ENCODE data around the gene LIMK1.
"Not testable (repeated sequence)": the region's sequence is repeated elsewhere in the genome, so short reads cannot be mapped to it uniquely, and the experiment has no call there.

LIMK1 gene

GRCh38 chr7:74083117-74083876, at the start of gene LIMK1:
LIMK1 (plus strand) TSS chr7:74083804; CDS start chr7:74083991, 187 bp downstream.
- Mint-ChIP-seq H3K9me3 (no peaks in the 10 kb centered on the region), H3K36me3 (ENCODE audit: low read depth) (peaks cover 7% of the 10 kb centered on the region), H3K27ac (peak within 1 kb of the TSS; percentile 86), H3K4me3 (peak within 1 kb of the TSS; percentile 85), H3K27me3 (ENCODE audit: low read depth) (no peaks in the 10 kb centered on the region), H3K4me1 (ENCODE audit: low read depth) (peaks cover 7% of the 10 kb centered on the region)
- peak; percentile 81 for DNase-seq (ENCODE audit: low spot score)

GRCh38 chr7:74037609-74038008, 46.0 kb upstream of the LIMK1 start:
- no peaks in the 10 kb centered on the region for H3K27me3 Mint-ChIP-seq (ENCODE audit: low read depth)
- no peak for DNase-seq (ENCODE audit: low spot score)
- H3K27ac Mint-ChIP-seq: no peak overlapping the region

GRCh38 chr7:74038194-74038961, 45.2 kb upstream of the LIMK1 start:
- H3K4me3 Mint-ChIP-seq: no peak overlapping the region
- no peak for DNase-seq (ENCODE audit: low spot score)
- H3K27ac Mint-ChIP-seq: no peak overlapping the region
- H3K4me1 Mint-ChIP-seq (ENCODE audit: low read depth): no peaks in the 10 kb centered on the region
- H3K36me3 Mint-ChIP-seq (ENCODE audit: low read depth): no peaks in the 10 kb centered on the region
- H3K9me3 Mint-ChIP-seq: no peaks in the 10 kb centered on the region
- H3K27me3 Mint-ChIP-seq (ENCODE audit: low read depth): no peaks in the 10 kb centered on the region

More at GRCh38 chr7:74037609-74038008, 46.0 kb upstream of the LIMK1 start:
- Mint-ChIP-seq H3K36me3 (ENCODE audit: low read depth) (no peaks in the 10 kb centered on the region), H3K9me3 (no peaks in the 10 kb centered on the region), H3K4me3 (no peak overlapping the region), H3K4me1 (ENCODE audit: low read depth) (no peaks in the 10 kb centered on the region)

GRCh38 chr7:74039337-74039736, 44.3 kb upstream of the LIMK1 start:
- Mint-ChIP-seq H3K9me3 (no peaks in the 10 kb centered on the region), H3K27me3 (ENCODE audit: low read depth) (no peaks in the 10 kb centered on the region), H3K36me3 (ENCODE audit: low read depth) (no peaks in the 10 kb centered on the region), H3K4me1 (ENCODE audit: low read depth) (no peaks in the 10 kb centered on the region), H3K27ac (no peak overlapping the region), H3K4me3 (no peak overlapping the region)
- no peak for DNase-seq (ENCODE audit: low spot score)

- no peaks in the 10 kb centered on the region for H3K27me3 Mint-ChIP-seq (ENCODE audit: low read depth)
- H3K4me1 Mint-ChIP-seq (ENCODE audit: low read depth): no peaks in the 10 kb centered on the region
- H3K9me3 Mint-ChIP-seq: no peaks in the 10 kb centered on the region
- no peaks in the 10 kb centered on the region for H3K36me3 Mint-ChIP-seq (ENCODE audit: low read depth)
- no peak overlapping the region for H3K27ac Mint-ChIP-seq
- DNase-seq (ENCODE audit: low spot score): no peak
- no peak overlapping the region for H3K4me3 Mint-ChIP-seq
Measured at GRCh38 chr7:74040101-74040790, 43.4 kb upstream of the LIMK1 start.

- no peaks in the 10 kb centered on the region for H3K36me3 Mint-ChIP-seq (ENCODE audit: low read depth)
- H3K27ac Mint-ChIP-seq: no peak overlapping the region
- no peaks in the 10 kb centered on the region for H3K9me3 Mint-ChIP-seq
- DNase-seq (ENCODE audit: low spot score): no peak
- H3K4me3 Mint-ChIP-seq: no peak overlapping the region
- no peaks in the 10 kb centered on the region for H3K27me3 Mint-ChIP-seq (ENCODE audit: low read depth)
- no peaks in the 10 kb centered on the region for H3K4me1 Mint-ChIP-seq (ENCODE audit: low read depth)
Measured at GRCh38 chr7:74040791-74041520, 42.6 kb upstream of the LIMK1 start.

DNA sequence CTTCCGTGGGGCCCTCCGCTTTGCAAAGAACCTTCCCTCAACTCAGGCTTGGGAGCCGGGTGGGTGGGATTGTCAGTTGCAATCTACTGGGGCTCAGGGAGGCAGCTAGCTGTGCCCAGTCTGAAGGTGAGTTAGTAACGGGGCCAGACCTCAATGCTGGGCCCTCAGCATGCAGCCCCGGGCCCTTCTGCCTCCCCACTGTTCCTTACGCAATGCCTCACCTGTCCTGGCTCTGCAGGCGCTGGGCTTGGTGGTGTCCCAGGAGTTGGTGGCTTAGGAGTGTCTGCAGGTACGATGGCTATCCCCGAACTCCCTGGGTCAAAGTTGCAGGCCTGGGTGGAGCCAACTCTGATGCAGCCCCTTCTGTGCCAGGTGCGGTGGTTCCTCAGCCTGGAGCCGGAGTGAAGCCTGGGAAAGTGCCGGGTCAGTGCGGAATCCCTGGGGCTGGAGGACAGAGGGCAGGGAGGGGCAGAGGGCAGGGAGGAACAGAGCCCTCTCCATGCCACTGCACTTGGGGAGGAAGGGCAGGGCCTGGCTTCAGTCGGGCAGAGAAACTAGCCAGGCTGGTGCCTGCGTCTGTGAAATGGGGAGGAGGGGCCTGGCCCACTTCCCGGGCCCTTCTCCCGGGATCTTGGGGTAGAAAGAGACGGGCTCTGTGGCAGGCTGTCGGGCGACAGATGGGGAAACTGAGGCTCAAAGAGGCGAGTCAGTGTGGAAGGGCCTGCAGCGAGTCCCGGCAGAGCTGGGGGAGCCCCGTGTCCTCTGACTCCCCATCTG, 40.7 kb upstream of the LIMK1 start:
- Mint-ChIP-seq H3K4me3 (no peak overlapping the region), H3K27ac (no peak overlapping the region), H3K27me3 (ENCODE audit: low read depth) (no peaks in the 10 kb centered on the region), H3K4me1 (ENCODE audit: low read depth) (no peaks in the 10 kb centered on the region), H3K9me3 (no peaks in the 10 kb centered on the region), H3K36me3 (ENCODE audit: low read depth) (no peaks in the 10 kb centered on the region)
- no peak for DNase-seq (ENCODE audit: low spot score)

- Mint-ChIP-seq H3K4me3 (no peak overlapping the region), H3K36me3 (ENCODE audit: low read depth) (no peaks in the 10 kb centered on the region)
Measured at GRCh38 chr7:74043523-74043951, 40.1 kb upstream of the LIMK1 start.

DNA sequence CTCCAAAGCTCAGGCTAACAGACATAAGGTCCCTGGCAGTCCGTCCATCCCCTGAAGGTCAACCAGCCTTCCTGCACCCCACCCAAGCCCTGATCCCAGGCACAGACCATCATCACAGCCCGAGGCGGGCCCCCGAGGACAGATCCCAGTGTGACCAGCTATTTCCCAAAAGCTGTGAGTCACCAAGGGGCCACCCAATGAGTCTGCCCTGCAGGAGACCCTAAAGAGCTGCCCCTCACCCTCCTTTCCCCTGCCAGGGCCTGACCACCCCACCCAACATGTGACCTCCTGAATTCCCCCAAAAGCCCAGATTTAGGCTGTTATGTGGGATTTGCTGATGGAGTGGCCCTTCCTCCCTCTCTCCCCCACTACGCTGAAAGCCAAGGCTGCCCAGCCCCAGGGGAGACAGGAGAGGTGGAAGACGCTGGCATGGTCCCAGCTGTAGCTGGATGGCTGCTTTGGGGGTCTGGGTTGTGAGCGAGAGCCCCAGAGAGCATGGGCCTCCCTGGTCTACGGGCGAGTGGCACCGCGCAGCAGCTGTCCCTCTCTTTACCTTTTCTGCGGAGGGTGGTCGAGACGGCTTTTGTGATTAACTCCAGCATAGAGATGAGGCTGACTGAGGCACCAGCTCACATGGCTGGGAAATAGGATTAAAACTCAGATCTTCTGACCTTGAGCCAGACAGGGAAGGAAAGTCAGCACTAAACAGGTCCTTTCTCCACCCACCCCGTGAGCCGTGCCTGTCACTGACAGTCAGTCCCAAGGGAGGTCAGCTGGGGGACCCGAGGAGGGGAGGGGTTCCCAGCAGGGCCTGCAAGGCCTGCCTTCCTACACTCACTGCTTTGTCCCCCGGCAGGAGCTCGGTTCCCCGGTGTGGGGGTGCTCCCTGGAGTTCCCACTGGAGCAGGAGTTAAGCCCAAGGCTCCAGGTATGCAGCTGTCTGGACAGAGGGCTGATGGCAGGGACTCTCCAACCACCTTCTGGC, 38.9 kb upstream of the LIMK1 start:
- H3K27ac Mint-ChIP-seq: no peak overlapping the region
- H3K36me3 Mint-ChIP-seq (ENCODE audit: low read depth): no peaks in the 10 kb centered on the region
- H3K9me3 Mint-ChIP-seq: no peaks in the 10 kb centered on the region
- no peaks in the 10 kb centered on the region for H3K4me1 Mint-ChIP-seq (ENCODE audit: low read depth)
- DNase-seq (ENCODE audit: low spot score): no peak
- no peak overlapping the region for H3K4me3 Mint-ChIP-seq
- no peaks in the 10 kb centered on the region for H3K27me3 Mint-ChIP-seq (ENCODE audit: low read depth)

More at GRCh38 chr7:74043523-74043951, 40.1 kb upstream of the LIMK1 start:
- no peaks in the 10 kb centered on the region for H3K9me3 Mint-ChIP-seq
- H3K27me3 Mint-ChIP-seq (ENCODE audit: low read depth): no peaks in the 10 kb centered on the region
- H3K4me1 Mint-ChIP-seq (ENCODE audit: low read depth): no peaks in the 10 kb centered on the region
- H3K27ac Mint-ChIP-seq: no peak overlapping the region
- no peak for DNase-seq (ENCODE audit: low spot score)

DNA sequence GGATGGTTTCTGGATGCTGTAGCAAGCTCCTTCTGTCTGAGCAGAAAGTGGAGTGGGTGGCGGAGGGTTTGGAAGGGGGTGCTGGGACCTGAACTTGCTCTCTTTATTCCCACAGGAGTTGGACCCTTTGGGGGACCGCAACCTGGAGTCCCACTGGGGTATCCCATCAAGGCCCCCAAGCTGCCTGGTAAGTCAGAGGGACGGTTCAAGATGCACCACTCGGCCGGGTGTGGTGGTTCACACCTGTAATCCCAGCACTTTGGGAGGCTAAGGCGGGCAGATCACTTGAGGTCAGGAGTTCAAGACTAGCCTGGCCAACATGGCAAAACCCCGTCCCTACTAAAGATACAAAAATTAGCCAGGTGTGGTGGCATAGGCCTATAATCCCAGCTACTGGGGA, 37.0 kb upstream of the LIMK1 start:
- H3K27me3 Mint-ChIP-seq (ENCODE audit: low read depth); H3K4me1 Mint-ChIP-seq (ENCODE audit: low read depth); DNase-seq (ENCODE audit: low spot score); H3K4me3 Mint-ChIP-seq; H3K27ac Mint-ChIP-seq; H3K9me3 Mint-ChIP-seq; H3K36me3 Mint-ChIP-seq (ENCODE audit: low read depth): not testable (repeated sequence)

GRCh38 chr7:74047804-74048380, 35.7 kb upstream of the LIMK1 start:
- H3K9me3 Mint-ChIP-seq: no peaks in the 10 kb centered on the region
- DNase-seq (ENCODE audit: low spot score): no peak
- H3K4me1 Mint-ChIP-seq (ENCODE audit: low read depth): no peaks in the 10 kb centered on the region
- H3K4me3 Mint-ChIP-seq: no peak overlapping the region
- H3K27ac Mint-ChIP-seq: no peak overlapping the region
- no peaks in the 10 kb centered on the region for H3K36me3 Mint-ChIP-seq (ENCODE audit: low read depth)
- peaks cover 2% of the 10 kb centered on the region for H3K27me3 Mint-ChIP-seq (ENCODE audit: low read depth)

- Mint-ChIP-seq H3K4me3 (no peak overlapping the region), H3K36me3 (ENCODE audit: low read depth) (no peaks in the 10 kb centered on the region), H3K9me3 (no peaks in the 10 kb centered on the region), H3K27ac (no peak overlapping the region), H3K27me3 (ENCODE audit: low read depth) (peaks cover 2% of the 10 kb centered on the region), H3K4me1 (ENCODE audit: low read depth) (no peaks in the 10 kb centered on the region)
- DNase-seq (ENCODE audit: low spot score): no peak
Measured at GRCh38 chr7:74048999-74049599, 34.5 kb upstream of the LIMK1 start.

All from T-helper 2 cell treated with Interferon-gamma antibody and Interleukin-4, amounts not matched to agents 5 μg/mL and 100 μg/mL, for 36 hours (primary cell).